BLaER1 treated with 17β-estradiol and CSF1 and Interleukin-3, amounts not matched to agents 10 nM and 100 nM (cell line): ENCODE data around the gene PLEKHA7.
A peak's percentile ranks its signal among the peaks of the same experiment; 100 is the strongest.

ENCODE experiments used
- H3K27ac ChIP-seq, 11 experiments: shearing (Covaris generic); formaldehyde crosslinking; 2 replicates each; pipeline ENCODE4 v1.8.1; 2022
- H3K27me3 ChIP-seq, 11 experiments: shearing (Covaris generic); formaldehyde crosslinking; 2 replicates each; pipeline ENCODE4 v1.8.1; 2022
- H3K36me3 ChIP-seq, 11 experiments: shearing (Covaris generic); formaldehyde crosslinking; 2 replicates each; pipeline ENCODE4 v1.8.1; 2022
- H3K4me1 ChIP-seq, 10 experiments: shearing (Covaris generic); formaldehyde crosslinking; 2 replicates each; pipeline ENCODE4 v1.8.1; 2022
- H3K4me2 ChIP-seq, 11 experiments: shearing (Covaris generic); formaldehyde crosslinking; 2 replicates each; pipeline ENCODE4 v1.8.1; 2022
- H3K4me3 ChIP-seq, 10 experiments: shearing (Covaris generic); formaldehyde crosslinking; 2 replicates each; pipeline ENCODE4 v1.8.1; 2022
- H3K9ac ChIP-seq, 11 experiments: shearing (Covaris generic); formaldehyde crosslinking; 2 replicates each; pipeline ENCODE4 v1.8.1; 2022
- H3K9me3 ChIP-seq, 11 experiments: shearing (Covaris generic); formaldehyde crosslinking; replicated peaks in 1 of 11; 2 replicates each; pipeline ENCODE4 v1.8.1; 2022
- H4K20me1 ChIP-seq, 11 experiments: shearing (Covaris generic); formaldehyde crosslinking; 2 replicates each; pipeline ENCODE4 v1.8.1; 2022
- Cebpa-rat ChIP-seq, 11 experiments: shearing (Covaris generic); IDR thresholded peaks; 2 replicates each; pipeline ENCODE4 v1.8.1; 2022

Gene PLEKHA7

GRCh38 chr11:16862726-16863125 lies 151.5 kb downstream of the PLEKHA7 start:
- no peak overlapping the region for H3K4me3 ChIP-seq

DNA sequence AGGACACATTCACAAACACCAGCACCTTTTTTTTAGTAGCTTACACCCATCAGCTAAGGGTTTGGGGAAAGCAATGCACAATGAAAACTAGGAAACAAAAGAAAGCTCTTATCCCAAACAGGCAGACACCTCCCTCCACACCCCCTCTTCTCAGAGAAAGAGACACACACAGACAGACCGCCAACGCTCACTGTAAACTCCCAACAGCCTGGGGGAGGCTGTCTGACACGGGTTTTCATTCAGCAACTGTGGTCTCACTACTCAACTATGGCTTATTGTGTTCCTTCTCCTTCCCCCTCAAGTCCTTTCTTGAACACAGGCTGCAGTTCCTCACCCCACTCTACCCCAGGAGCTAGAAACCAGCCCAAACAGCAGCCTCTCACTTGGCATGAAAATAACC lies 152.4 kb downstream of the PLEKHA7 start:
- H3K36me3 ChIP-seq: no peaks in the 10 kb centered on the region
- no peaks in the 10 kb centered on the region for H3K27me3 ChIP-seq
- H3K4me2 ChIP-seq: peak overlapping the region in 3 of 11 experiments; percentile 20 to 43 (median 20); a peak in 4 of 22 replicates
- H3K4me1 ChIP-seq: peaks cover 0 to 22% (median 10%) of the 10 kb centered on the region in 10 experiments; a peak in 10 of 20 replicates
- TF ChIP-seq Cebpa-rat (IDR thresholded peaks at IDR 0.05): no peak
- H4K20me1 ChIP-seq: no peaks in the 10 kb centered on the region
- H3K4me3 ChIP-seq: no peak overlapping the region
- H3K9me3 ChIP-seq: no peaks in the 10 kb centered on the region; a peak in 1 of 22 replicates
- H3K9ac ChIP-seq: no peak overlapping the region
- H3K27ac ChIP-seq: no peak overlapping the region

More at GRCh38 chr11:16862726-16863125, 151.5 kb downstream of the PLEKHA7 start:
- no peaks in the 10 kb centered on the region; a peak in 1 of 22 replicates for H3K9me3 ChIP-seq
- H3K36me3 ChIP-seq: no peaks in the 10 kb centered on the region
- TF ChIP-seq Cebpa-rat (IDR thresholded peaks at IDR 0.05): no peak
- H3K27me3 ChIP-seq: no peaks in the 10 kb centered on the region
- no peak overlapping the region for H3K9ac ChIP-seq
- H3K4me1 ChIP-seq: peaks cover 0 to 22% (median 10%) of the 10 kb centered on the region in 10 experiments; a peak in 10 of 20 replicates
- H4K20me1 ChIP-seq: no peaks in the 10 kb centered on the region
- H3K27ac ChIP-seq: no peak overlapping the region
- peak overlapping the region in 3 of 11 experiments; percentile 20 to 43 (median 20); a peak in 5 of 22 replicates for H3K4me2 ChIP-seq

DNA sequence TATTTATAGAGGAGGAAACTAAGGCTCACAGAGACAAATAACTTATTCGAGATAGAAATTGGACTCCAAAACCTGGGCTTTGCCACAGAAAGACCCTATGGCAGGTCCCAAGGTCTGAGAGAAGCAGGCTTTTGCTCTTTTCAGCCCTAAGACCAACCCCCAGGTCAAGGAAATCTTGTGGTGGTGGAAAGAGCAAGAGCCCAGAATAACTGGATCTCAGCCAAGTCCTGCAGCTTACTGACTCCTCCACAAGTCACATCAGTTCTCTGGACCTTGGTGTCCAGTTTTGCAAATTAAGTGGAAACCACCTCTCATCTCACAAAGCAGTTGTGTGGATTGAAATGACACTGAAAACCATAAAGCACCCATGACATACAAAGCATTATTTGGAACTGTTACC lies 153.6 kb downstream of the PLEKHA7 start:
- Histone ChIP-seq H4K20me1 (no peaks in the 10 kb centered on the region), H3K4me1 (peaks cover 0 to 22% (median 10%) of the 10 kb centered on the region in 10 experiments; a peak in 10 of 20 replicates), H3K27ac (no peak overlapping the region), H3K4me3 (no peak overlapping the region), H3K36me3 (no peaks in the 10 kb centered on the region), H3K9me3 (no peaks in the 10 kb centered on the region; a peak in 1 of 22 replicates), H3K9ac (no peak overlapping the region), H3K4me2 (peak overlapping the region in 3 of 11 experiments; percentile 4 to 18 (median 13); a peak in 2 of 22 replicates), H3K27me3 (no peaks in the 10 kb centered on the region)
- TF ChIP-seq Cebpa-rat (IDR thresholded peaks at IDR 0.05): no peak

- no peak overlapping the region for H3K4me3 ChIP-seq
- no peak for TF ChIP-seq Cebpa-rat (IDR thresholded peaks at IDR 0.05)
- peak overlapping the region in 1 of 11 experiments; percentile 18; a peak in 1 of 22 replicates for H3K4me2 ChIP-seq
- H3K36me3 ChIP-seq: no peaks in the 10 kb centered on the region
- H3K27me3 ChIP-seq: no peaks in the 10 kb centered on the region
- H3K9me3 ChIP-seq: no peaks in the 10 kb centered on the region; a peak in 1 of 22 replicates
- peaks cover 0 to 22% (median 10%) of the 10 kb centered on the region in 10 experiments; a peak in 10 of 20 replicates for H3K4me1 ChIP-seq
- H3K27ac ChIP-seq: no peak overlapping the region
- H4K20me1 ChIP-seq: no peaks in the 10 kb centered on the region
- no peak overlapping the region for H3K9ac ChIP-seq
Observed at GRCh38 chr11:16859651-16860050, 154.6 kb downstream of the PLEKHA7 start.

DNA sequence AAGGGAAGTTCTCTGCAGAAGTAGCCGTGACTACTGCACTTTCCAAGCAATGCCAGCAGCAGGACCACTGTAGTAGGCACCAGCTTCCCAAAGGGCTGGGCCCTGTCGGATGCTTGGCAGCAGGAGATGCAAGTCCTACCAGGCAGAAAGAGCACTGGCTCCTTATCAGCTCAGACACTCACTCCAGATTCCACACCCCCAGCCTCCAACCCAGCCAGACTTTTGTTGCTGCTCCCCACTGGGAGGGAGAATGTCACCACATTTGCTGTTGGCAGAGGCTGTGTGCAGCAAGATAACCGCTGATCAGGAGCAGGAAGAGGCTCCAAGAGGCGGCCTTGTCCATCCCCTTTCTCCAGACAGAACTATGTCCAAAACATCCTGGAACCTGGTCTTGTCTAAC lies 157.0 kb downstream of the PLEKHA7 start:
- H3K4me2 ChIP-seq: no peak overlapping the region
- TF ChIP-seq Cebpa-rat (IDR thresholded peaks at IDR 0.05): no peak
- H4K20me1 ChIP-seq: no peaks in the 10 kb centered on the region
- H3K9ac ChIP-seq: no peak overlapping the region
- no peak overlapping the region for H3K4me3 ChIP-seq
- peaks cover 0 to 11% (median 8%) of the 10 kb centered on the region in 10 experiments; a peak in 10 of 20 replicates for H3K4me1 ChIP-seq
- no peaks in the 10 kb centered on the region for H3K36me3 ChIP-seq
- no peaks in the 10 kb centered on the region for H3K27me3 ChIP-seq
- no peak overlapping the region for H3K27ac ChIP-seq
- no peaks in the 10 kb centered on the region for H3K9me3 ChIP-seq

DNA sequence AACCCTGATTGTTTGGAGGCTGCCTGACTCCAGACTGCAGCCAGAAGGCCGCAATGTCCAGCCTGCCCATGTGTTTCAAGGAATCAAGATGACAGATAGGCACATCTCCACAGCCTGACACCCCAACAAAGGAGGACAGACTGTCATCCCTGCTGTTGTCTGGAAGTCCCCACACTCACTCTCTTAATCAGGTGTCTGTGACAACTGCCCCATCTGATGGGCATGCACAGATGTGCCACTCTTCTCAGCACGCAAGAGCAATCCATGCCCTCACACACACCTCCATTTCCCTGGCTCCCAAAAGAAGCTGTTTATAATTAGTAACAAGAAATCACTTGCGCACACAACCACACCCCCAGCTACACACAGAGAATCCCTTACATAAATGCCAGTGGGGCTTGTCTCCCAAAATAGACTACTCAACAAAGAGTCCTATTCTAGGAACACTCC lies 158.2 kb downstream of the PLEKHA7 start:
- Histone ChIP-seq H3K36me3 (no peaks in the 10 kb centered on the region), H3K4me2 (peak overlapping the region in 1 of 11 experiments; percentile 8; a peak in 1 of 22 replicates), H3K4me1 (peaks cover 0 to 10% (median 2%) of the 10 kb centered on the region in 10 experiments; a peak in 5 of 20 replicates), H3K27me3 (no peaks in the 10 kb centered on the region), H3K9me3 (no peaks in the 10 kb centered on the region), H4K20me1 (no peaks in the 10 kb centered on the region), H3K4me3 (no peak overlapping the region), H3K9ac (no peak overlapping the region), H3K27ac (no peak overlapping the region)
- no peak for TF ChIP-seq Cebpa-rat (IDR thresholded peaks at IDR 0.05)

DNA sequence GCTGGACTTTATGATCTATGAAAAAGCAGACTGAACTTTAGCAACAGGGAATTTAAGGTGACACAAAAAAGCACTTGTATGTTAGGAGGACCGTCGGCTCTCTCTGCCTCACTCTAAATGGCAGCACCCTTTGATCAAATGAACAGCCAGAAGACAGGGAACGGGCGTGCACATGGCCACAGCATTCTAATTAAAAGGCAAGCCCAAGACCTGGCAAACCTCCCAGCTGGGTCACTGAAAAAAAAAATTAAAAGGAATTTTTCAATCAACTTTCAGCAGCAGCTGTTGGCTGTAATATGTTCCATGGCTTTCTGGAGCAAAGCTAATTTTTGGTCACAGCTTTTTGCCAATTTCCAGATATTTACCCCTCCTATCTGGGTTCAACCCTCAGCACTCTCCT lies 159.2 kb downstream of the PLEKHA7 start:
- Histone ChIP-seq H3K27me3 (no peaks in the 10 kb centered on the region), H3K9ac (no peak overlapping the region), H4K20me1 (no peaks in the 10 kb centered on the region), H3K9me3 (no peaks in the 10 kb centered on the region), H3K4me1 (peaks cover 0 to 4% (median 0%) of the 10 kb centered on the region in 10 experiments; a peak in 3 of 20 replicates), H3K36me3 (no peaks in the 10 kb centered on the region), H3K27ac (no peak overlapping the region), H3K4me2 (no peak overlapping the region), H3K4me3 (no peak overlapping the region)
- no peak for TF ChIP-seq Cebpa-rat (IDR thresholded peaks at IDR 0.05)

DNA sequence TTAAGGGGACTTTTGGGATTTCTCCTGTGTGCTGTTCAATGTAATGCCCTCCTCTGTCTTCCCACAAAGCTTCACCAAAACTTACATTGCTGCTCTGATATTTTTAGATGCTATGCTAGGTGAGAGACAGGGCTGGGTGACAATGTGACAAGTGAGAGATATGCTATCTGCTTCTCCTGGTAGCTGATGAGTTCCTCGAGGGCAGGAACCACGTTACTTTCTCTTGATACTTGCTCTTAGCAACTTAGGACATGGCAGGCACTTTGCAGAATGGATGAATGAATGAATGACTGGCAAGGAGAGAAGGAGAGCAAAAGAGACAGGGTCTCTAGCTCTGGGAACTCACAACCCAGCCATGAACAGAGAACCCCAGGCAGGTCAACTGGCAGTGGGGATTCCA lies 160.4 kb downstream of the PLEKHA7 start:
- H4K20me1 ChIP-seq: no peaks in the 10 kb centered on the region
- no peaks in the 10 kb centered on the region for H3K4me1 ChIP-seq
- no peaks in the 10 kb centered on the region for H3K9me3 ChIP-seq
- H3K4me2 ChIP-seq: no peak overlapping the region
- no peak overlapping the region for H3K27ac ChIP-seq
- no peak overlapping the region for H3K4me3 ChIP-seq
- no peak for TF ChIP-seq Cebpa-rat (IDR thresholded peaks at IDR 0.05)
- H3K27me3 ChIP-seq: no peaks in the 10 kb centered on the region
- no peaks in the 10 kb centered on the region for H3K36me3 ChIP-seq
- no peak overlapping the region for H3K9ac ChIP-seq

DNA sequence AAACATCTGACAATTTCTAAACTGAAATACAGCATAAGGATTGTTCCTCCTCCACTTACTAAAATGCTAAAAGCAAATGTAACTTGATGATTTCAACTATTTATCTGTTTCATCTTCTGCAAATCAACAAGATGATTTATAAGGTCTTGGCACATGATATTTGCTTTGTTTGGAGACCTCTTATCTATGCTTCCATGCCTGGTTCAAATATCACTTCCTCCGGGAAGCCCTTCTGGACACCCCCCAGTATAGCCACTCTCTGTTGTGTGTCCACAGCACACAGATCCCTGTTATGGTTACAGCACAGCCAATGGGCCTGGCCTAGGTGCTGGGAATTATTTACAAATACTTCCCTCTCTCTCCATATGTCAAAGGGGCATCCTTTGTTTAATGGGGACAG lies 160.9 kb downstream of the PLEKHA7 start:
- Histone ChIP-seq H3K9ac (no peak overlapping the region), H3K4me3 (no peak overlapping the region), H4K20me1 (no peaks in the 10 kb centered on the region), H3K4me2 (no peak overlapping the region), H3K4me1 (no peaks in the 10 kb centered on the region), H3K36me3 (no peaks in the 10 kb centered on the region), H3K9me3 (no peaks in the 10 kb centered on the region), H3K27ac (no peak overlapping the region), H3K27me3 (no peaks in the 10 kb centered on the region)
- TF ChIP-seq Cebpa-rat (IDR thresholded peaks at IDR 0.05): no peak

- Histone ChIP-seq H4K20me1 (no peaks in the 10 kb centered on the region), H3K4me3 (no peak overlapping the region), H3K4me1 (peaks cover 0 to 8% (median 0%) of the 10 kb centered on the region in 10 experiments; a peak in 4 of 20 replicates), H3K4me2 (no peak overlapping the region), H3K9me3 (peaks cover 13 to 21% (median 17%) of the 10 kb centered on the region in 11 experiments; a peak in 21 of 22 replicates), H3K27me3 (no peaks in the 10 kb centered on the region), H3K9ac (no peak overlapping the region), H3K36me3 (no peaks in the 10 kb centered on the region), H3K27ac (no peak overlapping the region)
- TF ChIP-seq Cebpa-rat (IDR thresholded peaks at IDR 0.05): no peak
Observed at GRCh38 chr11:16846305-16846704, 167.9 kb downstream of the PLEKHA7 start.
